ENCODE measurements around the gene APOBEC4.

- TF ChIP-seq POLR2A (IDR thresholded peaks at IDR 0.05; ENCODE audit: low read depth, low read length) (no peak), MAFK (IDR thresholded peaks at IDR 0.05; ENCODE audit: low read depth, low read length) (no peak), CTCF (conservative IDR thresholded peaks at IDR 0.05; ENCODE audit: low read depth, low read length) (no peak), MXI1 (IDR thresholded peaks at IDR 0.05; ENCODE audit: borderline replicate concordance, low read depth, low read length) (no peak), FOS (IDR thresholded peaks at IDR 0.05; ENCODE audit: low read depth, low read length) (no peak), CHD1 (IDR thresholded peaks at IDR 0.05; ENCODE audit: low read depth, low read length) (no peak), SMC3 (IDR thresholded peaks at IDR 0.05; ENCODE audit: low read depth, low read length) (no peak)
Measured at GRCh38 chr1:183638649-183639387, 14.3 kb downstream of the APOBEC4 start.
